GM12801 (cell line): Measurements from ENCODE around the gene LTV1.

Experiments
- CTCF ChIP-seq: IDR thresholded peaks from one replicate; pipeline ENCODE4 v1.5.1; 2011; ENCODE audit warnings: control low read depth; ENCODE audit not compliant: insufficient read length; ENCODE audit errors: extremely low read depth

LTV1 gene

GRCh38 chr6:143845033-143845432, 1.9 kb downstream of the LTV1 start:
- TF ChIP-seq CTCF, result no peak

- no peak for TF ChIP-seq CTCF
These were observed 14.5 kb downstream of the LTV1 start for GRCh38 chr6:143857651-143858050.

- TF ChIP-seq CTCF, result no peak
These were observed 16.9 kb downstream of the LTV1 start for GRCh38 chr6:143859891-143860660.

GRCh38 chr6:143863771-143864170, 20.6 kb downstream of the LTV1 start:
- no peak for TF ChIP-seq CTCF

GRCh38 chr6:143864234-143864633, 21.1 kb downstream of the LTV1 start, which contains the start of gene ZC2HC1B:
TSS of gene ZC2HC1B (plus strand) at chr6:143864474. CDS start at chr6:143864540, 66 bp downstream.
- no peak for TF ChIP-seq CTCF

- TF ChIP-seq CTCF, result no peak
These were observed 24.1 kb downstream of the LTV1 start for GRCh38 chr6:143867236-143867635.

- no peak for TF ChIP-seq CTCF
These were observed 29.1 kb downstream of the LTV1 start for GRCh38 chr6:143872201-143872600.
